Ectodermal cell (in vitro differentiated cells): Measurements from ENCODE around the gene HOXB6.

Experiments
- H3K27ac ChIP-seq: 2 replicates; pipeline ENCODE4 v1.7.0; 2013; ENCODE audit warnings: mild to moderate bottlenecking, low read depth, low read length; ENCODE audit not compliant: insufficient read depth, poor library complexity, severe bottlenecking
- H3K27me3 ChIP-seq: 2 replicates; pipeline ENCODE4 v1.7.0; 2013; ENCODE audit warnings: mild to moderate bottlenecking, low read length; ENCODE audit not compliant: insufficient read depth, control insufficient read depth, poor library complexity, severe bottlenecking
- H3K36me3 ChIP-seq: one replicate; pipeline ENCODE4 v1.7.0; 2013; ENCODE audit warnings: low read length; ENCODE audit not compliant: control insufficient read depth, insufficient read depth
- H3K4me1 ChIP-seq: one replicate; pipeline ENCODE4 v1.7.0; 2013; ENCODE audit warnings: low read length; ENCODE audit not compliant: control insufficient read depth, insufficient read depth
- H3K4me3 ChIP-seq: 2 replicates; pipeline ENCODE4 v1.7.0; 2013; ENCODE audit warnings: low read depth, low read length, control low read depth; ENCODE audit not compliant: insufficient read depth
- H3K9me3 ChIP-seq: 2 replicates; pipeline ENCODE4 v1.7.0; 2013; ENCODE audit warnings: mild to moderate bottlenecking, low read length, moderate library complexity; ENCODE audit not compliant: control insufficient read depth
- WGBS, 2 experiments: methylation state at CpG; one replicate each; pipeline ENCODE4 v1.1.7; 2013; ENCODE audit warnings: missing lambda C conversion rate in 2 of 2; 5-methylcytosine and 5-hydroxymethylcytosine counted together

The HOXB6 gene

GRCh38 chr17:48642843-48643696, 38.3 kb upstream of the HOXB6 start:
- H3K4me3 ChIP-seq = no peak overlapping the region
- H3K27me3 ChIP-seq = peaks cover 100% of the 10 kb centered on the region
- H3K9me3 ChIP-seq = no peaks in the 10 kb centered on the region
- H3K36me3 ChIP-seq = no peaks in the 10 kb centered on the region
- WGBS, 2 experiments = 13 to 16% methylated on average over 22 of the region's 23 CpGs
- H3K4me1 ChIP-seq = no peaks in the 10 kb centered on the region
- no peak overlapping the region for H3K27ac ChIP-seq

DNA sequence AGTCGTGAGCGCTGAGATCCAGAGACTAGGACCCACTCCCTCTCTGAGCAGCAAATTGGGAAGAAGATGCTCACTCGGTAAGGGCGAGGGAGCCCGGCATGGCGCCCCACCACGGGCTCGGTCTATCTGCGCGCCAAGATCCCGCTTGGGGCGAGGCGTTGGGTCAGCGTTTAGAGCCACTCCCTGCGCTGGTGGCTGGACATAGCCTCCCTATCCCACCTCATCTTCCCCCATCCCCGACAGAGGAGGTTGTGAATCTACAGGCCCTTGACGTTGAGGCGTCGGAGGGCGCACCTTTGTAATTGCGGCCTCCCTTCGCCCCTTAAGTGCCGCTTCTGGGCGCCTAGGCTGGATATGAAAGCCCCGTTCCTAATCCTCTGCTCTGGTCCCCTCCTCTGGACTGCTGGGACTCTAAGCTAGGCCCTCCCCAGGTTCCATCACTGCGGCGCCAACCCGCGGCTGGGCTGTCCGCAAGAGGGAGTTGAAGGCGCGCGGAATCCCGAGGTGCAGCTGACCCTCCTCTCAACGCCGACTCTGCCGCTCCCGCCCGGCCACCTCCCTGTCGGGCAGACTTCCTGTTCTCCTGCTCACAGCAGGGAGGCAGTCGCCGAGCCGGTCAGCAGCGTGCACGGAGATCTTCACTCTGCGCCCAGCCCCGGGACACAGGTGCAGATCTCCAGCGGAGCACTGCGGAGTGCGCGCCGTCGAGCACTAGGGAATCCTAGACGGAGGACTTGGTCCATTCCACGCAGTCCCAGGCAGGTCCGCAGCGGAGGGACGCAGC, 37.5 kb upstream of the HOXB6 start:
- WGBS, 2 experiments = 3% methylated on average over 58 of the region's 58 CpGs
- Histone ChIP-seq H3K4me1 (no peaks in the 10 kb centered on the region), H3K9me3 (no peaks in the 10 kb centered on the region), H3K27me3 (peaks cover 100% of the 10 kb centered on the region), H3K27ac (no peak overlapping the region), H3K4me3 (no peak overlapping the region), H3K36me3 (no peaks in the 10 kb centered on the region)

DNA sequence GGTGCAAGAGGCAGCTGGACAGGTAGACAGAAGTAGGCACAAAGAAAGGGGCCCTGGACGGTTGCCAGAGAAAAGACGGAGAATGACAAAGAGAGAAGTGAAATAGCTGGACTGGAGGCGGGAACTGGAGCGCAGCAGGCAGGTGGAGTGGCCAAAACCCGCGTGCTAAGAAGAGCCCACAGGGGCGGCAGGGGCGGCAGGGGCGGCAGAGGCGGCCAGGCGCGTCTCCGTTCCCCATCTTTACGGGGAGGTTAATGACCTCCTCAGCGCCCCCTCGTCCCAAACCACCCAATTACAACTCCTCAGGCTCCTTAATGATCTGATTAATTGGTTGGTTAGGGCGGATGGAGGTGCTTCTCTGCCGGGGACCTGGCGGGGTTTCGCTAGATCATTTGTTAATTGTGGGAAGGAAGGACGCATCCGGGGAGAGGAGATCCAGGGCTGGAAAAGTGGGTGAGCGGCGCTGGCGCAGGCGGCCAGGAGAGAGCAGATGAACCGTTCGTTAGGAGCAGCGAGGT, 36.8 kb upstream of the HOXB6 start:
- no peak overlapping the region for H3K4me3 ChIP-seq

GRCh38 chr17:48640858-48641180, 36.0 kb upstream of the HOXB6 start:
- 50% methylated on average over 1 of the region's 1 CpG; no CpG with 5 or more reads in 1 of the 2 experiments for WGBS, 2 experiments
- H3K27ac ChIP-seq = no peak overlapping the region

More for the DNA sequence above, 36.8 kb upstream of the HOXB6 start:
- WGBS, 2 experiments = 5 to 7% methylated on average over 26 to 27 of the region's 29 CpGs
- H3K36me3 ChIP-seq = no peaks in the 10 kb centered on the region
- no peaks in the 10 kb centered on the region for H3K9me3 ChIP-seq
- no peak overlapping the region for H3K27ac ChIP-seq
- peaks cover 100% of the 10 kb centered on the region for H3K27me3 ChIP-seq
- H3K4me1 ChIP-seq = no peaks in the 10 kb centered on the region

GRCh38 chr17:48639982-48640857, 35.4 kb upstream of the HOXB6 start:
- peaks cover 100% of the 10 kb centered on the region for H3K27me3 ChIP-seq
- no peaks in the 10 kb centered on the region for H3K4me1 ChIP-seq
- H3K9me3 ChIP-seq = no peaks in the 10 kb centered on the region
- 50 to 63% methylated on average over 6 of the region's 6 CpGs for WGBS, 2 experiments
- H3K4me3 ChIP-seq = no peak overlapping the region
- H3K36me3 ChIP-seq = no peaks in the 10 kb centered on the region
- no peak overlapping the region for H3K27ac ChIP-seq

More at GRCh38 chr17:48640858-48641180, 36.0 kb upstream of the HOXB6 start:
- Histone ChIP-seq H3K4me3 (no peak overlapping the region), H3K36me3 (no peaks in the 10 kb centered on the region), H3K27me3 (peaks cover 100% of the 10 kb centered on the region), H3K4me1 (no peaks in the 10 kb centered on the region), H3K9me3 (no peaks in the 10 kb centered on the region)

- H3K27ac ChIP-seq = no peak overlapping the region
- H3K27me3 ChIP-seq = peaks cover 100% of the 10 kb centered on the region
- no peaks in the 10 kb centered on the region for H3K9me3 ChIP-seq
- WGBS, 2 experiments = 41 to 42% methylated on average over 5 of the region's 5 CpGs
- no peaks in the 10 kb centered on the region for H3K4me1 ChIP-seq
- no peak overlapping the region for H3K4me3 ChIP-seq
- no peaks in the 10 kb centered on the region for H3K36me3 ChIP-seq
Measured at GRCh38 chr17:48639136-48639535, 34.4 kb upstream of the HOXB6 start.

- no peaks in the 10 kb centered on the region for H3K9me3 ChIP-seq
- 31 to 35% methylated on average over 18 of the region's 18 CpGs for WGBS, 2 experiments
- H3K4me1 ChIP-seq = no peaks in the 10 kb centered on the region
- no peak overlapping the region for H3K27ac ChIP-seq
- peaks cover 100% of the 10 kb centered on the region for H3K27me3 ChIP-seq
- H3K36me3 ChIP-seq = no peaks in the 10 kb centered on the region
- H3K4me3 ChIP-seq = no peak overlapping the region
Measured at GRCh38 chr17:48637323-48638260, 32.8 kb upstream of the HOXB6 start.

DNA sequence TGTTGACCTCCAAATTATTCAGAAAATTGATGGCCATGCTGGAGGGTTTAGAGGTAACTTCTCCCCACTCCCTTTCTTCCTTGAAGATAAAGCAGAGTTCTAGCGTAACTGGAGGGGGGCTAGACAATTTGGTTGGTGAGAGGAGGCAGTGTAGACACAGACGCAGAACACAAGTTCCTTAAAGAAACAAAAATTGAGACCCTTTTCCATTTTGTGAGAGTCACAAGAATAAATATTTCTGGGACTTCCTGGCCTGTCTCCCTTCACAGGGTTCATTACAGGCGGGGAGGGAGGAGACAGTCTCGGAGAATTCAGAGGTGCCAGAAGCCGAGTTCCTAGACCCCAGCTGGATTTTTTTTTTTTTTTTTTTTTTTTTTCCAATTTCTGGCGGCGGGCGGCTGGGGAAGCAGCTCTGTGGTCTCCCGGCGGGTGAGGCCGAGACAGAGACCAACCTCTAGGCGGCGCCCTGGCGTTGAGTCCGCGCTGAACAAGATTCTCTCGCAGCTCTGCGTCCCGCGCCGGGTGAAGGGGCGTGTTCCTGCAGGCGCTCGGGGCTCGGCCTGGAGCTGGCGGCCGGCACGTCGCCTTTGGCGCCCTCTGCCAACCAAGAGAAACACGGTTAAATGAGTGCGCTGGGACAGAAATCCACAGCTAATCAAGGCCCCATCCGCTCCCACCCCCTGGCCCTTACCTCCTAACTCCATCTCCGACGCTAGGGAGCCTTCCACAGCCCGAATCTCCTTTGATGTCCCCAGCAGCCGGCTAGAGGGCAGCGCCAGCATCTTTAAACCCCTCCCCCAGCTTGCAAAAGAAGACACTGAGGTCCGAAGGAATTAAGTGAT, 31.6 kb upstream of the HOXB6 start:
- peaks cover 100% of the 10 kb centered on the region for H3K27me3 ChIP-seq
- no peaks in the 10 kb centered on the region for H3K36me3 ChIP-seq
- H3K4me3 ChIP-seq = no peak overlapping the region
- H3K4me1 ChIP-seq = no peaks in the 10 kb centered on the region
- H3K9me3 ChIP-seq = no peaks in the 10 kb centered on the region
- no peak overlapping the region for H3K27ac ChIP-seq
- WGBS, 2 experiments = 4% methylated on average over 38 to 39 of the region's 39 CpGs
